Osteoblast (primary cell): ENCODE results near the gene WDR88. TPM values are rescaled to one million over a fixed set of nuclear protein-coding genes. Genes with fewer than 3 reads are reported as not detected.
A peak's percentile ranks its signal among the peaks of the same experiment; 100 is the strongest.

Experiments used
- DNase-seq: peaks from one replicate; pipeline ENCODE4 v3.0.0; 2011; ENCODE audit warnings: low spot score, mixed read lengths; ENCODE audit not compliant: insufficient read length; ENCODE audit errors: missing footprints
- H2AFZ ChIP-seq: 2 replicates; pipeline ENCODE4 v1.6.0; 2011; ENCODE audit warnings: mild to moderate bottlenecking, low read length
- H3K27ac ChIP-seq: 2 replicates; pipeline ENCODE4 v1.5.1; 2011; ENCODE audit warnings: mild to moderate bottlenecking, low read depth, low read length, moderate library complexity
- H3K27me3 ChIP-seq: 2 replicates; pipeline ENCODE4 v1.6.0; 2012; ENCODE audit warnings: mild to moderate bottlenecking, control low read depth, inconsistent platforms, low read length, moderate library complexity; ENCODE audit not compliant: insufficient read depth
- H3K36me3 ChIP-seq: 2 replicates; pipeline ENCODE4 v1.5.1; 2011; ENCODE audit warnings: mild to moderate bottlenecking, low read length, control low read depth, moderate library complexity; ENCODE audit not compliant: insufficient read depth
- H3K4me1 ChIP-seq: 2 replicates; pipeline ENCODE4 v1.5.1; 2011; ENCODE audit warnings: mild to moderate bottlenecking, low read length, control low read depth, moderate library complexity; ENCODE audit not compliant: insufficient read depth
- H3K4me2 ChIP-seq: 2 replicates; pipeline ENCODE4 v1.6.0; 2011; ENCODE audit warnings: mild to moderate bottlenecking, low read length; ENCODE audit not compliant: insufficient read depth
- H3K4me3 ChIP-seq: fragments of 200-600 bp; sonication (generic); 3 replicates; pipeline ENCODE4 v1.5.1; 2012; ENCODE audit warnings: mild to moderate bottlenecking, low read length, inconsistent platforms; ENCODE audit not compliant: insufficient read depth
- H3K79me2 ChIP-seq: 2 replicates; pipeline ENCODE4 v1.6.0; 2012; ENCODE audit warnings: mild to moderate bottlenecking, low read length, control low read depth, inconsistent platforms; ENCODE audit not compliant: insufficient read depth
- H3K9me3 ChIP-seq: 2 replicates; pipeline ENCODE4 v1.5.1; 2011; ENCODE audit warnings: low read depth, low read length, control low read depth
- H4K20me1 ChIP-seq: 2 replicates; pipeline ENCODE4 v1.6.0; 2012; ENCODE audit warnings: mild to moderate bottlenecking, low read length, control low read depth; ENCODE audit not compliant: insufficient read depth
- total RNA-seq: library from RNA; depleted of rRNA; stranded (reverse); fragments of >200 nt; gene quantifications from 2 replicates; pipeline ENCODE4 v1.2.3, GENCODE V29; 2012
- TF ChIP-seq, protein P1 (sequence below): IDR thresholded peaks from 2 replicates; pipeline ENCODE4 v1.5.1; 2011; ENCODE audit warnings: mild to moderate bottlenecking, low read depth, low read length, moderate library complexity; ENCODE audit errors: extremely low read depth

WDR88 gene
- total RNA-seq, 1 donor, result not detected

- Histone ChIP-seq H3K4me3 (no peak overlapping the region), H3K27ac (no peak overlapping the region), H3K36me3 (no peaks in the 10 kb centered on the region), H3K9me3 (no peaks in the 10 kb centered on the region), H3K4me2 (no peak overlapping the region), H2AFZ (no peak overlapping the region), H3K27me3 (no peaks in the 10 kb centered on the region), H3K79me2 (no peaks in the 10 kb centered on the region), H4K20me1 (no peaks in the 10 kb centered on the region), H3K4me1 (no peaks in the 10 kb centered on the region)
- DNase-seq, result no peak
- TF ChIP-seq, protein P1, sequence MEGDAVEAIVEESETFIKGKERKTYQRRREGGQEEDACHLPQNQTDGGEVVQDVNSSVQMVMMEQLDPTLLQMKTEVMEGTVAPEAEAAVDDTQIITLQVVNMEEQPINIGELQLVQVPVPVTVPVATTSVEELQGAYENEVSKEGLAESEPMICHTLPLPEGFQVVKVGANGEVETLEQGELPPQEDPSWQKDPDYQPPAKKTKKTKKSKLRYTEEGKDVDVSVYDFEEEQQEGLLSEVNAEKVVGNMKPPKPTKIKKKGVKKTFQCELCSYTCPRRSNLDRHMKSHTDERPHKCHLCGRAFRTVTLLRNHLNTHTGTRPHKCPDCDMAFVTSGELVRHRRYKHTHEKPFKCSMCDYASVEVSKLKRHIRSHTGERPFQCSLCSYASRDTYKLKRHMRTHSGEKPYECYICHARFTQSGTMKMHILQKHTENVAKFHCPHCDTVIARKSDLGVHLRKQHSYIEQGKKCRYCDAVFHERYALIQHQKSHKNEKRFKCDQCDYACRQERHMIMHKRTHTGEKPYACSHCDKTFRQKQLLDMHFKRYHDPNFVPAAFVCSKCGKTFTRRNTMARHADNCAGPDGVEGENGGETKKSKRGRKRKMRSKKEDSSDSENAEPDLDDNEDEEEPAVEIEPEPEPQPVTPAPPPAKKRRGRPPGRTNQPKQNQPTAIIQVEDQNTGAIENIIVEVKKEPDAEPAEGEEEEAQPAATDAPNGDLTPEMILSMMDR, result no peak
Measured at GRCh38 chr19:33210266-33210940, 78.5 kb downstream of the WDR88 start.

DNA sequence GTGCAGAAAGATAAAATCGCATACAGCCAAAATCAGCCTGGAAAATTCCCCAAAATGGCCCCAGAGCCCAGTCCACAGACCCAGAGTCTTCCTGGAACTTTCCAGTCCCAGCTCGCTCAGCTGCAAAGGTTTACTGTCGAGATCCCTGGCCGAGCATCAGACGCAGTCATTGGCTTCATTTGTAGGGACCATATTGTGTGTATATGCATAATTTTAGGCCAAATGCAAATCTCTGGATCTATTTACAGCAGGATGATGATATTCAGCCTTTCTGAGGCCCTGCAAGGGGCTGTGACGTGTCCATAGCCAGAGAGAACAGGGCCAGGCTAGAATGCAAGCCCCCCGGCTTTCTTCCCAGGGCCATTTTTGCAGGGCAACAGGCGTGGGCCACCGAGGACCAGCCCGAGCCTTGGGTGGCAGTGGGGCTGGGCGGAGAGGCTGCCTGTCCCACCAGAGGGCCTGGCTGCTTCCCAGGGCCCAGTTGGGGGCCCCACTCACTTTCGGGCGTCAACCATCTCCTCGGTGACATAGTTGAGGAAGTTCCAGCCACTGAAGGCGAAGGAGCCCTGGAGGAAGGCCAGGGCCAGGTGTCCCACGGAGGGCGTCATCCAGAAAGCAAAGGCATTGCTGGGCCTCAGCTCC, 80.0 kb downstream of the WDR88 start:
- no peaks in the 10 kb centered on the region for H3K4me1 ChIP-seq
- H4K20me1 ChIP-seq, result no peaks in the 10 kb centered on the region
- H3K4me3 ChIP-seq, result no peak overlapping the region
- H3K4me2 ChIP-seq, result no peak overlapping the region
- no peak for DNase-seq
- H3K27me3 ChIP-seq, result no peaks in the 10 kb centered on the region
- no peak overlapping the region for H2AFZ ChIP-seq
- no peaks in the 10 kb centered on the region for H3K79me2 ChIP-seq
- TF ChIP-seq, protein P1, result no peak
- no peak overlapping the region for H3K27ac ChIP-seq
- no peaks in the 10 kb centered on the region for H3K9me3 ChIP-seq
- no peaks in the 10 kb centered on the region for H3K36me3 ChIP-seq

- H3K4me2 ChIP-seq, result no peak overlapping the region
- no peak for DNase-seq
- no peaks in the 10 kb centered on the region for H3K27me3 ChIP-seq
- H3K4me1 ChIP-seq, result no peaks in the 10 kb centered on the region
- TF ChIP-seq, protein P1, result no peak
- no peak overlapping the region for H3K4me3 ChIP-seq
- no peak overlapping the region for H2AFZ ChIP-seq
- H3K36me3 ChIP-seq, result no peaks in the 10 kb centered on the region
- no peaks in the 10 kb centered on the region for H4K20me1 ChIP-seq
- no peaks in the 10 kb centered on the region for H3K79me2 ChIP-seq
- H3K9me3 ChIP-seq, result no peaks in the 10 kb centered on the region
- H3K27ac ChIP-seq, result no peak overlapping the region
Measured at GRCh38 chr19:33212436-33213172, 80.7 kb downstream of the WDR88 start.

DNA sequence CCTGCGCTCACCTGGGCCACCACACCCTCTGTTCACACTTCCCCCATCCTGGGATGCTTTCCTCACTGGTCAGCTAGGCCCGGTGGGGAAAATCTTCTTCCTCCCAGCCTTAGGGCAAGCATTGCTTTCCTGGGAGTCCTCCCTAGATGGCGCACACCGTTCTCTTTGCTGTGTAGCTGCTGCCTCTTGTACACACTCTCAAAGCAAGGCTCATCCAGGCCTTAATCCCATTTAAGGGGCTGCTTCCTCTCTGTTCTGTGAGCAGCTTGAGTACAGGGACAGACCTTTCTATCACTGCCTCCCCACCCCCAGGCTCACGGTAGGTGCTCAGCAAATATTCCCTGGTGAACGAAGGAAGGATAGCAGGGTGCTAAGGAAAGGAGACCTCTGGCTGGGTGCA, 82.7 kb downstream of the WDR88 start:
- no peaks in the 10 kb centered on the region for H3K79me2 ChIP-seq
- no peaks in the 10 kb centered on the region for H3K36me3 ChIP-seq
- no peak overlapping the region for H3K4me3 ChIP-seq
- TF ChIP-seq, protein P1, result peak; percentile 39
- DNase-seq, result peak; percentile 96
- H2AFZ ChIP-seq, result no peak overlapping the region
- no peaks in the 10 kb centered on the region for H3K9me3 ChIP-seq
- no peak overlapping the region for H3K27ac ChIP-seq
- H3K27me3 ChIP-seq, result no peaks in the 10 kb centered on the region
- H3K4me2 ChIP-seq, result no peak overlapping the region
- H3K4me1 ChIP-seq, result no peaks in the 10 kb centered on the region
- no peaks in the 10 kb centered on the region for H4K20me1 ChIP-seq
